K562 (cell line): ENCODE results near the gene DHPS.

ENCODE experiments used
- CBX2 ChIP-seq: fragments of 200-600 bp; sonication (generic); IDR thresholded peaks from one replicate; pipeline ENCODE4 v1.6.1; 2012; ENCODE audit warnings: mild to moderate bottlenecking, low read length, inconsistent platforms; ENCODE audit not compliant: insufficient read depth, poor library complexity, severe bottlenecking
- CTCF ChIP-seq, 3 experiments: IDR thresholded peaks in 2 of 3; conservative IDR thresholded peaks in 1 of 3; 2 replicates each; pipeline ENCODE4 v1.5.1; 2011 to 2012; ENCODE audit warnings: low read length in 3 of 3, mild to moderate bottlenecking in 3 of 3, control low read depth in 2 of 3, improper control_type of control experiment in 1 of 3, inconsistent platforms in 1 of 3, low read depth in 1 of 3, mixed read lengths in 1 of 3, moderate library complexity in 1 of 3; ENCODE audit not compliant: insufficient read depth in 2 of 3
- FOXP4 ChIP-seq: sonication (generic); formaldehyde crosslinking; IDR thresholded peaks from 2 replicates; pipeline ENCODE4 v1.8.0; 2022; ENCODE audit warnings: mild to moderate bottlenecking, missing genetic modification reagents, borderline replicate concordance
- POLR2A ChIP-seq: fragments of 450-650 bp; conservative IDR thresholded peaks from 2 replicates; pipeline ENCODE4 v1.6.1; 2016
- TEAD2 ChIP-seq: fragments of 450-650 bp; IDR thresholded peaks from 2 replicates; pipeline ENCODE4 v1.6.1; 2016; ENCODE audit warnings: missing genetic modification characterization, control low read depth, missing compliant biosample characterization
- TGIF2 ChIP-seq: sonication (generic); formaldehyde crosslinking; IDR thresholded peaks from 2 replicates; pipeline ENCODE4 v1.8.1; 2022; ENCODE audit warnings: mild to moderate bottlenecking, missing genetic modification reagents, moderate library complexity

- no peak for TF ChIP-seq CTCF (IDR thresholded peaks at IDR 0.05 in 2 of 3, conservative IDR thresholded peaks at IDR 0.05 in 1 of 3; ENCODE audit: insufficient read depth in 2 of 3, low read depth in 1 of 3, low read length in 3 of 3)
- no peak for TF ChIP-seq CBX2
- TF ChIP-seq TGIF2 (CRISPR knock-in tag) = no peak
- no peak for TF ChIP-seq FOXP4 (CRISPR knock-in tag)
- no peak for TF ChIP-seq TEAD2
- TF ChIP-seq POLR2A = peak; percentile 40; the same call in 1 of the 2 replicates
Observed at GRCh38 chr19:12676928-12677327, 4.8 kb downstream of the DHPS start.
